Coronary artery (tissue), 2 donors: Measurements from ENCODE around the gene SPEG.

ENCODE experiments used
- DNase-seq: peaks from one replicate; pipeline ENCODE4 v3.0.0-alpha.2; 2017; ENCODE audit warnings: low spot score
- H3K27ac ChIP-seq, 2 donors: fragments of 200-600 bp; sonication (generic); one replicate each; pipeline ENCODE4 v1.5.1; 2016 to 2019
- H3K4me3 ChIP-seq: fragments of 200-600 bp; sonication (generic); 2 replicates; pipeline ENCODE4 v1.5.1; 2016; ENCODE audit warnings: mild to moderate bottlenecking, moderate library complexity
- TF ChIP-seq, protein P1 (sequence below): fragments of 200-600 bp; sonication (generic); IDR thresholded peaks from one replicate; pipeline ENCODE4 v1.5.1; 2019; ENCODE audit warnings: antibody characterized with exemption

SPEG gene

DNA sequence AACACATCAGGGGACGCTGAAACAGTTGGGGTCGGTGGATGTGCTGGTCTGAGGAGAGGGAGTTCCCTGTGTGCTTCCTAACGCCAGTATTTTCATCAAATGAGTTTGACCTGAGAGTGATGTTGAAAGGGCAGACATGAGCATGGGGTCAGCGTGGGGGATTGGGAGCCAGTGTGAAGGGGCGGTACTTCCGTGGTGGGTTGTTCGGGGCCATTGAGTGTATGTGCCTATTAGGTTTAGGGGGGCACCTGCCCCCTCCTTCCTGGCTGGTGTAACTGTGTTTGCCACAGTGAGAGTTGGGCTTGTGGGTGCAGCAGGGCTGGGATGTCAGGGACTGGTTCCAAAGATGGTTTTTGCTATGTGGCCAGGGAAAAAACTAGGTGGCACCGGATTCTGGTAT lies 24.4 kb downstream of the SPEG start:
- H3K4me3 ChIP-seq = no peak overlapping the region
- peak overlapping the region; percentile 98 to 99 for H3K27ac ChIP-seq
- DNase-seq = no peak
- TF ChIP-seq, protein P1, sequence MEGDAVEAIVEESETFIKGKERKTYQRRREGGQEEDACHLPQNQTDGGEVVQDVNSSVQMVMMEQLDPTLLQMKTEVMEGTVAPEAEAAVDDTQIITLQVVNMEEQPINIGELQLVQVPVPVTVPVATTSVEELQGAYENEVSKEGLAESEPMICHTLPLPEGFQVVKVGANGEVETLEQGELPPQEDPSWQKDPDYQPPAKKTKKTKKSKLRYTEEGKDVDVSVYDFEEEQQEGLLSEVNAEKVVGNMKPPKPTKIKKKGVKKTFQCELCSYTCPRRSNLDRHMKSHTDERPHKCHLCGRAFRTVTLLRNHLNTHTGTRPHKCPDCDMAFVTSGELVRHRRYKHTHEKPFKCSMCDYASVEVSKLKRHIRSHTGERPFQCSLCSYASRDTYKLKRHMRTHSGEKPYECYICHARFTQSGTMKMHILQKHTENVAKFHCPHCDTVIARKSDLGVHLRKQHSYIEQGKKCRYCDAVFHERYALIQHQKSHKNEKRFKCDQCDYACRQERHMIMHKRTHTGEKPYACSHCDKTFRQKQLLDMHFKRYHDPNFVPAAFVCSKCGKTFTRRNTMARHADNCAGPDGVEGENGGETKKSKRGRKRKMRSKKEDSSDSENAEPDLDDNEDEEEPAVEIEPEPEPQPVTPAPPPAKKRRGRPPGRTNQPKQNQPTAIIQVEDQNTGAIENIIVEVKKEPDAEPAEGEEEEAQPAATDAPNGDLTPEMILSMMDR = no peak

DNA sequence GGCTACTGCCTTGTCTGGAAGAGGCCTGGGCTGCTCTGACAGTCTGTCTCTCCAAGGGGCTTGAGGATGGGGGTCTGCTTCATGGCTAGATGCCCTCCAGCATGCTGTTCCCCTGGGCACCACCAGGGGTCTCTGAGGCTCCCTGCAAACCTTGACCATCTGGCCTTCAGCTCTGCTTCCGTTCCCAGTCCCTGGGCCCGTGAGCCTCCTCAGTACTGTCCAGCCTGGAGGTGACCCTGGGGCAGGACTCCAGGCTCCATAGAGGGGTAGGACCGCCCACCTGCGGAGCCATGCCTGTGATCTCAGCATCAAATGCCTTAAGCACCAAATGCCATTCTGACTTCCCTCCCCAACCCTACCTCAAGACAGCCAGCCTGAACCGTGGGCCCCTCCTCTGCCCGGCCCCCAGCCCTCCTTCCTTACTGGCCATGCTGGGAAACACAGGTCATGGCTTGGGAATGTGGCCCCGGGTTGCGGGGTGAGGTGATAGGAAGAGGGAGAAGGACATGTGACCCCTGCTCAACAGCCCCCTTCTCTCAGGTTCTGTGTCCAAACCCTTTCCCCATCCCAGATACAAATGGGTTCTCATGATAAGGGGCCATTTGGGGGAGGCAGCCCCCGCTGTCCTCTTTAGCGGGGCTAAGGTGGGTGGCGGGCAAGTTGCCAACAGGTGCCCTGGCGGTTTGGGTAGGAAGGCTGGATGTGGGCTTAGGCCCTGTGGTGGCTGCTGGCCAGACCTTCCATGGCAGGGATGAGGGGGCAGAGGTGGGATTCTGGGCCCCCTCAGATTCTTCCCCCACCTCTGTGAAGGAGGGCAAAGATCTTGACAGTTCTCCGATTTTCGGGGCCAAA lies 25.0 kb downstream of the SPEG start:
- no peak for DNase-seq
- TF ChIP-seq, protein P1 = peak; percentile 78
- Histone ChIP-seq H3K4me3 (peak overlapping the region; percentile 52), H3K27ac (peak overlapping the region; percentile 98 to 99)

DNA sequence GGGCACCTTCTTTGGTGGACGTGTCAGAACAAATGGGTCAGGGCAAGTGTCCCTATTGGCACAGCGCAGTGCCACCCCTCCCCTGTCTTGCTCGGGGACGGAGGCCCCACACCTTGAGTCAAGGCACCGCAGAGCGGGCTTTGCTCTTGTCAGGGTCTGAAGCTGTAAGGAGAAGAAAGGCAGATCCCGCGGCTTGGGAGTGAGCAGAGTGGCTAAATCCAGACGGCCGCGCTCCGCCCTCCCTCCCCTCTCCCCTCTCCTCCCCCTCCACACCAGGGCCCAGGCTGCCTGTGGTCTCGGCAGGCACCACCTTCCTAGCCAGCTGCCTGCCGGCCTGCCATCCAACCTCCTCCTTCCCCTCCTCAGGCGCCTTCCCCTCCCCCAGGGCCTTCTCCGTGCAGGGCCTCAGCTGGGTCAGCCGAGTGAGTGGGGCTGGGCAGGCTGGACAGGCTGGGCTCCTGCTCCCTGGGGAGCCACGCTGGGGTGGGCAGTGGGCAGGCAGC lies 25.8 kb downstream of the SPEG start:
- peak; percentile 98 for DNase-seq
- Histone ChIP-seq H3K4me3 (peak overlapping the region; percentile 52), H3K27ac (peak overlapping the region; percentile 98 to 99)
- TF ChIP-seq, protein P1 = no peak

DNA sequence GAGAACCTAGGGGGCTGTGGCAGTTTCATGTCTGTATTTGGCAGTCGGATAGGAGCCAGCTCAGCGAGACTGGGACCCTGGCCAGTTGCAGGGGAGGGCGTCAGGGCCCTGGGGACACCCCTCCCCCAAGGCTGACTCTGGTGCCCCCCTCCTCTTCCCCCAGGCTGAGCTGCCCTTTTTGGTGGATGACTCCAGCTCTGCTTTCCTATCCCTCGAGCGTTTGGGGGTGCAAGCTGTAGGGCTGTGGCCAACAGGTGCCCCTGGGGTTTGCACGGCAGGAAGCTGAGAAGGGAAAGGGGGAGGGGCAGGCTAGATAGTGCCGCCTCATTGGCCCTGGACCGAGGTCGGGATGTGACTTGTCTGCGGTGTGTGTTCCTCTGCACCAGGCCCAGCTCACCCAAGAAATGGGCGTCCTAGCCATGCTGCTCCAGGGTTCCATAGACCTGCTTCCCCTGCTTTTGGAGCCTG lies 26.4 kb downstream of the SPEG start:
- H3K4me3 ChIP-seq = peak overlapping the region; percentile 52
- DNase-seq = peak; percentile 90
- H3K27ac ChIP-seq = peak overlapping the region; percentile 98 to 99
- TF ChIP-seq, protein P1 = no peak

DNA sequence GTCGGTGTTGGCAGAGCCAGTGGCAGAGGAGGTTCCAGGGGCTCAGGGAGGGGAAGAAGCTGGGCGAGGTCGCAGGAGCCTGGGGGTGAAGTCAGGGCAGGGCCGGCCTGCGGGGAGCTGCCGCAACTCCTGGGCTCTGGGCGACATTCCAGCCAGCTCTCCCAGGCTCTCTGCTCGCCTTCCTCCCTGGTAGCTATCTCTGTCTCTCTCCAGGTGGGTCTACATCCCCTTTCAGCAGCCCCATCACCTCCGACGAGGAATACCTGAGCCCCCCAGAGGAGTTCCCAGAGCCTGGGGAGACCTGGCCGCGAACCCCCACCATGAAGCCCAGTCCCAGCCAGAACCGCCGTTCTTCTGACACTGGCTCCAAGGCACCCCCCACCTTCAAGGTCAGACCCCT lies 27.0 kb downstream of the SPEG start:
- Histone ChIP-seq H3K27ac (peak overlapping the region; percentile 98 to 99), H3K4me3 (peak overlapping the region; percentile 52)
- no peak for DNase-seq
- TF ChIP-seq, protein P1 = no peak

DNA sequence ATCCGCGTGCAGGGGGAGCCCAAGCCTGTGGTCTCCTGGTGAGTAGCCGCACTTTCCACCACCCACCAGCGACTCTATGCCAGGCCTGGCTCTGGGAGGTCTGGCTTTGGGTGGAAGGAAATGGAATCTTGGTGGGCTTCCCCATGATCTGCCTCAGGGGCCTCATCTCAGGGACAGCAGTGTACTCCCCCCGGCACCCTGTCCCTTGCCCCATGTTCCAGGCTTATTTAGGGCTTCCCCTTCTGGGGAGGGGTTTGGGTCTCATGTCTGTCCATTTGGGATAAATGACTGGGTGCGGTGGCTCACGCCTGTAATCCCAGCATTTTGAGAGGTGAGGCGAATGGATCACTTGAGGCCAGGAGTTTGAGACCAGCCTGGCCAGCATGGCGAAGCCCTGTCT lies 27.7 kb downstream of the SPEG start:
- TF ChIP-seq, protein P1 = no peak
- Histone ChIP-seq H3K27ac (peak overlapping the region; percentile 98 to 99), H3K4me3 (no peak overlapping the region)
- DNase-seq = no peak
